Ureter (tissue), 1 donor: ENCODE measurements around the gene CD200R1. TPM values are rescaled to one million over a fixed set of nuclear protein-coding genes. Genes with fewer than 3 reads are reported as not detected.

ENCODE experiments used
- DNase-seq: peaks from one replicate; pipeline ENCODE4 v3.0.0-alpha.2; 2020; ENCODE audit warnings: low spot score
- total RNA-seq: library from RNA; stranded (reverse); gene quantifications from one replicate; pipeline ENCODE4 v1.2.4, GENCODE V29; 2023
- donor health status: DM: yes; HTN: yes; CAD: no.

CD200R1 gene, protein sequence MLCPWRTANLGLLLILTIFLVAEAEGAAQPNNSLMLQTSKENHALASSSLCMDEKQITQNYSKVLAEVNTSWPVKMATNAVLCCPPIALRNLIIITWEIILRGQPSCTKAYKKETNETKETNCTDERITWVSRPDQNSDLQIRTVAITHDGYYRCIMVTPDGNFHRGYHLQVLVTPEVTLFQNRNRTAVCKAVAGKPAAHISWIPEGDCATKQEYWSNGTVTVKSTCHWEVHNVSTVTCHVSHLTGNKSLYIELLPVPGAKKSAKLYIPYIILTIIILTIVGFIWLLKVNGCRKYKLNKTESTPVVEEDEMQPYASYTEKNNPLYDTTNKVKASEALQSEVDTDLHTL
- total RNA-seq = 1.8 TPM

DNA sequence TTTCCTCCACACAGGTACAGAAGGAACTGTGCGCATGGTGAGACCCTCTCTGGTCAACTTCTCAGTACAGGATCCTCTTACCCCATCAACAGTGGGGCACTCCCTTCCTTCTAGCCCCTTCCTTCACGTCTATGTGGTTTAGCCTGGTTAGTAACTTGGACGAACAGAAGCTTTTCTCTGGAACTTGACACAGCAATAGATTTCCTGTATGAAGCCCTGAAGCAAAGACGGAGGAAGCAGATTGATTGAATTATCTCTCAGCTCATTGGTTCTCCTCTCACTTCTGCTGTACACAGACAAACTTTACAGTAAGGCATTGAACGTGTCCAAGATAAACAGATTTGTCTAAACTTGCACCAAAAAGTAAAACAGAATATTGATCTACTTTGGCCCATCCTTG is at the start of gene CD200R1:
Gene CD200R1, minus strand, starts transcription at position 210 of the 400 bp plus-strand sequence. CDS start 246 bp downstream, outside the sequence.
- DNase-seq = no peak

DNA sequence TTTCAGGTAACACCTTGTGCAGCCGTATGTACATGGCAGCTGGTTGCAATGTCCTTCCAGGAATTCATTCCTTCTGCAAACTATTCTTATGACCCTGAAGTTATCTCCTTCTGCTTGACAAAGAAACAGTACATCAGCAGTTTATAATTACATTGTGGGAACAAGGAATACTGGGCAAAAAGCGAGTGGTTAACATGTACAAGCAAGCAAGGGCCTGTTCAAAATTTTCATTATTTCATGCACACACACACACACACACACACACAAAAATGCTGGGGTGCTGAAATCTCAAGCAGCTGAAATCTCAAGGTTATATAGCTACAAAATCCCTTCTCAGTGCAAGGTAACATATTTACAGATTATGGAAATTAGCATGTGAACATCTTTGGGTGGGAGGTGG is 46.6 kb upstream of the CD200R1 start:
- DNase-seq = no peak

DNA sequence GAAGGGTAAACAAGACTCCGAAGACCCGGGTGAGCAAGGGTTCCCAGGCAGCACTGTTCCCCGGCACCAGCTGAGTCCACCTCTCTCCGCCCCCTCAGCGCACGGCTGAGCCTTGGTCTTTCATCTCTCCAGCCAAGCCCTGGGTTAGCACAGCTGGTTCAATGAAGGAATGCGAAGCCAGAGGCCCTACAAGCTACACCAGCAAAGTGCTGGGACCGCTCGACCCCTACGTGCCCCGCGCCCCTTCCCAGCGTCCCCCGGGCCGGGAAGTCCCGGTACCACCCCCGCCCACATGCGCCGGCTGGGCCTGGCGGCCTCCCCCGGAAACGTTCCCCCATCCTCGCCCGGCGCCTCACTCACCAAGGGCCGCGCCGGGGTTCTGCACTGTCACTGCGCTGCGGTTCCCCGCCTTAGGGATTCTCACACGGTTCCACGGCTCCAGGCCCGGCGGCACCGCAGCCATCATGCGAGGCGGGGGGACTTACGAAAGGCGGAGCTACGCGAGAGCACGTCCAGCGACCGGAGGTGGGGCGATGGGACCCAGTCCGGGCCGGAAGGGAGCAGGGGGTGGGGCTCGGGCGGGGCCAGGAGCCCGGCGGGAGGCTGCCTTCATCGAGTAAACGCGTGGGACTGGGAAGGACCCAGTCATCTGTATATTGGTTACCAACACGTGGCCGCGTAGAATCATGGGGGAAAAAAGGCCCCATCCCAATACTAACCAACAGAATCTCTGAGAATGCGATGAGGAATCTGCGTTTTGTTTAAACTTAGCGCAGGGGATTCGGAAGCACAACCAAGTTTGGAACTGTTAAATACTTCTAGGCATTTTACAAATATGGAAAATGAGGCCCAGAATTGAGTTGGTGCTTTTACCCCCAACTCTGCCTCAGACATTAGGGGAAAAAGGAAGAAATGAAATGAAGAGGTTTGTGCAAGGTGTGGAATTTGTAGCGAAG is 44.6 kb upstream of the CD200R1 start:
- DNase-seq = peak; percentile 93

DNA sequence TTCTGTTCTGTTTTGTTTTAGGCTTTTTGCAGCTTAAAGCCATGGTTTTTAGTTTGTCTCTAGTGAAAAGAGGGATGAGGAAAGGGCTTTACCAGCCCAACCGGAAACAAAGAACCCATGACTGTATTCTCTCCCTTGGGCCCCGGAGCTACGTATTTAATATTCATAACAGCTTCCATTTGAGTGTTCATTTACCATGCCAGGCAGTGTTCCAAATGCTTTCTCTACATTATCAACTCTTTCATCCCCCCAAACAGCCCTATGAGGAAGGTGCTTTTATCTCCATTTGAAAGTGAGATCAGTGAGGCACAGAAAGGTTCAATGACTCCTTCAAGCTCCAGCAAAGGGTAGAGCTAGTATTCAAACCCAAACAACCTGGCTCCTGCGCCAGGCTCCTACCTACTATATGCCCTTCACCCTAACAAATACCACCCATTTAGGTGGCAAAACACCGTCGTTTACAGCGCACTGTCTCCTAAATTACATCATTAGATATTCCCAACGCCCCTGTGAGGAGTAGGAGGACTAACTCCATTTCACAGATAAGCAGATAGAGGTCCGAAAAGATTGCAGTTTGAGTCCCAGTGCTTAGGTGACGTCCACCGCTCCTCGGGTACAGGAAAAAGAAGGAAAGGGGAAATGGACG is 43.8 kb upstream of the CD200R1 start:
- no peak for DNase-seq

DNA sequence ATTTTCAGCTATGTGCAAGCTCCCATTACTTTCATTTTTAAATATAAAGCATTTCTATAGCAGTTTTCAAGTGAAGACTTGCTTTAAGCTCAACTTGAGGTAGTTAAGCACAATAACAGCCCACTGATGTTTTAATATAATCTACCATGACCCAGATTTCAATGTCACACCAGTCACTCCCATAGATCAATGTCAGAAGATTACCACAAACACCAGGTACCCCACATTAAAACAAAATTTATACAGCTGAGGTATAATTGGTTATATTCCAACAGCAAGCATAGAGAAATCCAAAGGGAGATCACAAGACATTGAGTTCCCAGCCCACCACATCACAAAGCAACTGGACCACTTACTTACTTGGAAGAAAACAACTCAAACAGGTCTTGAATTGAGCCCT is 38.7 kb upstream of the CD200R1 start:
- DNase-seq = no peak

- DNase-seq = no peak
Measured at GRCh38 chr3:113008117-113008516, 33.2 kb upstream of the CD200R1 start.

- no peak for DNase-seq
Measured at GRCh38 chr3:113006359-113007056, 31.6 kb upstream of the CD200R1 start.

GRCh38 chr3:113005611-113006010 is 30.7 kb upstream of the CD200R1 start:
- no peak for DNase-seq

GRCh38 chr3:113002679-113003078 is 27.8 kb upstream of the CD200R1 start:
- no peak for DNase-seq

- no peak for DNase-seq
Measured at GRCh38 chr3:113002037-113002436, 27.1 kb upstream of the CD200R1 start.

DNA sequence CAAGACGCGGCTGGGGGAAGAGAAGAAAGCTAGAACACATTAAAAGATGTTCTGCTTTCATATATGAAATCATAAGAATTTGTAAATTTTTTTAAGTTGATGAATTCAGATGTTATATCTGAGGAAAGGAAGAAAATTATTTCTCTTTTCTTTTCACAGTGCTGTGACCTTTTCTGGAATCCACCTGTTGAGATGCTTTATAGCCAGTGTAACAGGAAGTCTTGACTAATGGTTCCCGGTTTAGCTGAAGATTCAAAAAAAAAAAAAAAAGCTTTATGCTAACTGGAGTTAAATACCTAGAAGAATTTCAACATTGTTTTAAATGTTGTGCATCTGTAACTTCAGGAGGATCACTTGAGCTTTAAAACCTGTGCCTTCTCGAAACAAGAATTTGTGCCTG is 25.8 kb upstream of the CD200R1 start:
- no peak for DNase-seq

- DNase-seq = no peak
Measured at GRCh38 chr3:112995800-112996199, 20.9 kb upstream of the CD200R1 start.

GRCh38 chr3:112990672-112991602 is 16.0 kb upstream of the CD200R1 start, which contains the start of gene GTPBP8:
TSS of gene GTPBP8 (plus strand) at chr3:112990984. CDS start at chr3:112991000, 16 bp downstream.
- DNase-seq = peak; percentile 93

- no peak for DNase-seq
Measured at GRCh38 chr3:112987710-112988334, 12.9 kb upstream of the CD200R1 start.

DNA sequence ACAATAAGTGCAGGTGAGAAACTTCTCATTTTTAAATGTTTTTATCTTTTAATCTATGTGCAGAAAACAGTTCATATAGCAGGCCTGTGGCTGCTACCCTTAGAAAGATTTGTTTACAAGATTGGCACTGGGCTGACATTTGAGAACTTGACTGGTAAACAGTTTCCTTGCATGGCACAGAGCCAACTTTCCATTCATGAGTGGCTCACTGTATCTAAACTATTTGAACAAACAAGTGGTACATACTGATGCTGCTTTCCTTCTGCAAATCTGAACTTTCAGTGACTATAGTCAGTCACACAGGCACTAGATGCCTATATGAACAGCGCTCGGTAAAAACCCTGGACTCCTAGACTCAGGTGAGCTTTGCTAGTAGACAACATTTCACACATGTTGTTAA is 9.6 kb upstream of the CD200R1 start:
- DNase-seq = no peak

DNA sequence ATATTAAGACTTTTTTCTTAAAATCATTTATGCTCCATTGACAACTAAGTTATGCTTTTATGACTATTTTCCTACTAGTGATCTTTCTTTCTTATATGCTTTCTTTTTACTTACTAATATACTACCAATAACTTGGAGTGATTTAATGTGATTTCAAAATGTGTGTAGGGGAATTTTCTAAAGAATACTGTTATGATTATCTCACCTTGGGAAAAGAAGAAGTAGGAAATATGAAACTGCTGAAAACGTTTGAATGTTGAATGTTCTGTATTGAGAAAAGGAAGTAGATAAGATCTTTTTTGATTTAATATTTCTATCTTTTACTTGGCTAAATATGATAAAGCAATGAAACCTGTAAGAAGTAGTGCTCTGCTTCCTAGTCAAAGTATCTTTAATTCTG is 7.8 kb upstream of the CD200R1 start:
- no peak for DNase-seq

DNA sequence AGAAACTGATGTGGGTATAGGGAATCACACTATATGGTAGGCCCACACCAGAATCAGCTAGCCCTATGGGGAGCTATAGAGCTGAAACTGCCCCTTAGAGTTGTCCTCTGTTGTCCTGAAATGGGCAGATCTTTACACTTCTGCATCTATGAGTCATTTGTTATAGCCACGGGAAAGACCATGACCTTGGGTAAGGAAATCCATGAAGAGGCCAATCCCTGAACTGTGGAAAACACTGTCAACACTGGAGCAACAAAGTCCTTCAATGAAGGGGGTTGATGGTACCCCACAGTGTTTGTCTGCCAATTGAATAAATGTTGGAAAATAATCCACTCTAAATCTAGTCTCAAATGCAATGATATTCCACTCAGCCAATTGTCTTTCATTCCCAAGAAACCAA is 5.2 kb upstream of the CD200R1 start:
- DNase-seq = no peak

DNA sequence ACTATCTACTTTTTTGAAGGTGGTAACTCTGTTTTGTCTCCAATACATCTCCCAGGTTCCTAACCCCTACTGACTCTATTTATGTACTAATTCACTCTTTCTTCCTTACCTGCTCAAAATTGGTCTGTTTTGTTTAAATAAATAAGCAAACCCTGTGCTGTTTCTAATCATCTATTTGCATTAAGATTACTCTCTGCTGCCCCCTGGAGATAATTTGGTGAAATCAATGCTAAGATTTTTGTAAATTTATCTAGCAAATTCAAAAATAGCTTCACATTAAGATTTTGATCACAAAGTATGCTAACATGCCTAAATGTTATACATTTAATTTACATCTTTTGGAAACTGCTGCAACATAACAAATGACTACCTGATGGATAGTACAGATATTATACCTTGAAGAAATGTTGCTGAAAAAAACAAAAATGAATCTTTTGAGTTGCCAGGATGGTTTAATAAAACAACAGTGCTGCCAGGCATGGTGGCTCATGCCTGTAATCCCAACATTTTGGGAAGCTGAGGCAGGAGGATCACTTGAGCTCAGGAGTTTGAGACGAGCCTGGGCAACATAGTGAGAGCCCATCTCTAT is 4.4 kb upstream of the CD200R1 start:
- DNase-seq = no peak

DNA sequence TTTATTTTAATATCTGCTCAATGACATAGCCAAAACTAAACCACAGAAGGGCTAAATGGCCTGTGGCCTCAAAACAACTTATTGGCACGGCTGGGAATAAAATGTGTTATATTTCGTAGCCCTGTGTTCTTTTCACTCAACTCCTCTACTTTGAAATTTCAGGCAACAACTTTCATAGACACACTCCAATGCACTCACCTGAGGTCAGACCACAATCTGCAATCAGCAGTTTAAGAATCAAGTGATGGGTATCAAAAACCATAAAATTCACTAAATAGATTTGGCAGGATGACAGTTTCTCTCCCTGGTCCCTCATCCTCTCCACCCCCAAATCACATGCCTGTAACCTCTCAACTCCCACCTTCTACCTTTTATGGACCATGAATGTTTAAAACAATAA is 2.0 kb upstream of the CD200R1 start:
- no peak for DNase-seq

- DNase-seq = no peak
Measured at GRCh38 chr3:112976001-112976400, 1.1 kb upstream of the CD200R1 start.
